ENCODE measurements around the gene PTCD3.

PTCD3 gene

DNA sequence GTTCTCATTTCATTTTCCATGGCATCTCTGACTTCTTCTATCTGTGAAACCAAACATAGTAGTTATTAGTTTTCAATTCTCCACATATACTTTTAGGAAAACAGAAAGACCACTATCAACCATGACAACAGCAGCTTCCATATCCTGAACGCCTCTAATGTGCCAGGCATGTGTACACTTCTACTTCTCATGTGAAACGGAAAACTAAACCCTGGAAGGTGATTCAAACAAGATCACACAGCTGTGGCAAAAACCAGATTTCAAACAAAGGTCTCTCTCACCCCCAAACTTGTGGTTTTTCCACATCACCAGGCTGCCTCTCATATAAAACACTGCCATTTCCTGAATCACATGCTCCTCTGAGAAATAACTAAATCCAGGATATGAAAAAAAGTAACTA lies 41.8 kb downstream of the PTCD3 start:
- TF ChIP-seq TAF1 (IDR thresholded peaks at IDR 0.05; ENCODE audit: borderline replicate concordance, insufficient read depth, low read length) = no peak

DNA sequence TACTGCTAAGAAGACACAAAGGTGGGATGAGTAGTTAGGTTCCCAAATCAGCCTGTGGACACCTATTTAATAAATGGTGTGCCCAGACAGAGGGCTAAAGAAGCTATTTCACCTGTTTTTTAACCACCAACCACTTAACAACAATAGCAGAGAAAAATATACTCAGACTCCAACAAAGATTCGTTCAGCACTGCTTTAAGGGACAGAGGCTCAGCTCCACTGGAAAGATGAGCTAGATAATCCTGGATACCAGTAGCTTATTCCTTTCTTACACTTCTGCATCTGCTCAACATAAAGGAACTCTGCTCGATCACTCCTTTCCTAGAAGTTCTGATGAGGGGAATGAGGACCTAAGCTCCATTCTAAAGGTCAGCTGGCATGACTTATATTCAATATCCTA lies 44.5 kb downstream of the PTCD3 start:
- TF ChIP-seq SIN3A (IDR thresholded peaks at IDR 0.05; ENCODE audit: borderline replicate concordance, insufficient read depth, low read length) (no peak), TAF1 (IDR thresholded peaks at IDR 0.05; ENCODE audit: borderline replicate concordance, insufficient read depth, low read length) (no peak), REST (IDR thresholded peaks at IDR 0.05; ENCODE audit: insufficient read depth in 1 of 2, low read depth in 2 of 2, low read length in 2 of 2) (no peak), FOXP2 (optimal IDR thresholded peaks at IDR 0.05; ENCODE audit: borderline replicate concordance, extremely low read depth, extremely low read length, insufficient read depth) (no peak), POLR2AphosphoS5 (IDR thresholded peaks at IDR 0.05; ENCODE audit: low read depth, low read length) (no peak)

DNA sequence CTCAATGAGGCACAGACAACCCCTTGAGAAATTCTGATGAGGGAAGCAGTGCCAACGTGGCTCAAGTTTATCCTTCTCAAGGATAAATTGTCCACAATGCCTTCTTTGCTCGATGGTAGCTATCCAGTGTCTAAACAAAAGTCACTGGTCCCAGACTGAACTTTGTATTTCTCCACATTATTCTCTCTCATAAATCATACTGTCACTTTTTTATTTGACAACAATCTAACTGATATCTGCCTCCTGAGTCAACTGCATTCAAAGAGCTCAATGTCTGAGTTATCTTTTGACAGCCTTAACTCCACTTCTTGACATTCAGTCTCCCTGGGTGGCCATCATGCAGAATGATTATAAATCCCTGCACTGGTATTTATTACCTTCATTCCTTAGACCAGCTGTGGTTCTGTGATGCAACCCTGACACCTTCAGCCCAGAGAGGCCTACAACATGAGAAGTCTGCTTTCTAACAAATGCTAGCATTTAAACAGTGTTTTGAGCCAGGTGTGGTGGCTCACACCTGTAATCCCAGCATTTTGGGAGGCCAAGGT lies 51.0 kb downstream of the PTCD3 start:
- TF ChIP-seq TAF1 (IDR thresholded peaks at IDR 0.05; ENCODE audit: borderline replicate concordance, insufficient read depth, low read length) (no peak), REST (IDR thresholded peaks at IDR 0.05; ENCODE audit: insufficient read depth in 1 of 2, low read depth in 2 of 2, low read length in 2 of 2) (no peak)

DNA sequence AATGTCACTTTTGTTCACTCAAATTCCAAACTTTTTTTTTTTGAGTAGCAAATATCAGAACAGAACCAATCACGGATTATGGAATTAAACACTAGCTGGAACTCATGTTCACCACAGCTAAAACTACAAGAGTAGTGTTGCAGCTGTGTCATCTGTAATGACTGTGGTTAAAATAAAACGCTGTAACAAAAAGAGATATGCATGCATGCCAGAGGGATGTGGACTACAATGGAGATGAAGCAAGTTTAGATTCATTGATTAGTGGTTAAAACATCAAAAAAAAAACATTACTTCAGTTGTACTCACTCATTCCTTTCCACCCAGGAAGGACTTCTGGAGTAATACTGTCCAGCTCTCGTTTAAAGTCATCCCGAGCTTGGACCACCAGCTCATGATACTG lies 52.3 kb downstream of the PTCD3 start:
- TF ChIP-seq SIN3A (IDR thresholded peaks at IDR 0.05; ENCODE audit: borderline replicate concordance, insufficient read depth, low read length) = no peak
- TF ChIP-seq POLR2AphosphoS5 (IDR thresholded peaks at IDR 0.05; ENCODE audit: low read depth, low read length) = no peak
- TF ChIP-seq FOXP2 (optimal IDR thresholded peaks at IDR 0.05; ENCODE audit: borderline replicate concordance, extremely low read depth, extremely low read length, insufficient read depth) = no peak
- no peak for TF ChIP-seq TAF1 (IDR thresholded peaks at IDR 0.05; ENCODE audit: borderline replicate concordance, insufficient read depth, low read length)
- no peak for TF ChIP-seq REST (IDR thresholded peaks at IDR 0.05; ENCODE audit: insufficient read depth in 1 of 2, low read depth in 2 of 2, low read length in 2 of 2)

DNA sequence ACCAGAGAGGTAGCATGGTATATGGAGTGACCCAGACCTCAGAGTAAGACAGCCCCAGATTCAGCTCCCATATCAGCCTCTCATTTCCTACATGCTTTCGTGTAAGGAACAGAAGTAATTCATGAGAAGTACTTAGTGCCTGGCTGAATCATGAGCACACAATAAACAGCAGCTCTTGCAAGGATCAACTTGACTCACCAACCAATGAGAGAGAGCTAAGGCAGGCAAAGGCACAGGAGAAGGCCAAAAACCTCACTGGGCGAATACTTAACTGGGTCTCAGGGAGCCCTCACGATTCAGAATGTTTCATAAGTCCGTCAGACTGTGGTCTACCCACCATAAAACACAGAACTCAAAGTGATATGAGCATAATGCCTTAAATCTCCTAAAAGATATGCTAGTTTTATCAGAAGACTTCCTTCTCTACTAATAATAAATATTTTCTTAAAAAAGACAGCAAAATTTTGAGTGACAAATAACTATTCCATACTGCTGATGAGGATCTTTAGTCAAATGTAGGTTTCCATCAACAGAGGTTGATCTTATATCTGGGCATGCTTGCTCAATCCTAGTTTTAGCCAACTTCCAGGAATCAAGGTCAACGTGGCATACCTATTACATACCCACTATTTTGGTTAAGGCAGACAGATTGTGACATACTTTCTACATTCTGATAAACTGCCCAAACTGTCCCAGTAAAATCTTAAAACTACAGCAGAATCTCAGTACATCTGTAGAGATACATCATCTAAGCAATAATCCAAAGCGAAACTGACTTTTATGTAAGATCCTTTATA lies 54.3 kb downstream of the PTCD3 start:
- TF ChIP-seq SIN3A (IDR thresholded peaks at IDR 0.05; ENCODE audit: borderline replicate concordance, insufficient read depth, low read length) (no peak), REST (IDR thresholded peaks at IDR 0.05; ENCODE audit: insufficient read depth in 1 of 2, low read depth in 2 of 2, low read length in 2 of 2) (no peak), FOXP2 (optimal IDR thresholded peaks at IDR 0.05; ENCODE audit: borderline replicate concordance, extremely low read depth, extremely low read length, insufficient read depth) (no peak), POLR2AphosphoS5 (IDR thresholded peaks at IDR 0.05; ENCODE audit: low read depth, low read length) (no peak), TAF1 (IDR thresholded peaks at IDR 0.05; ENCODE audit: borderline replicate concordance, insufficient read depth, low read length) (no peak)
